Glutamatergic neuron (in vitro differentiated cells): ENCODE data around the gene ZNF613. TPM values are rescaled to one million over a fixed set of nuclear protein-coding genes. Genes with fewer than 3 reads are reported as not detected.

Experiments used
- DNase-seq: peaks from one replicate; pipeline ENCODE4 v3.0.0; 2022
- H3K27ac Mint-ChIP-seq: one replicate; pipeline ENCODE4 v1.8.0; 2020; ENCODE audit warnings: mild to moderate bottlenecking, mixed read lengths, inconsistent platforms; ENCODE audit not compliant: unreplicated experiment
- H3K27me3 Mint-ChIP-seq: one replicate; pipeline ENCODE4 v1.8.0; 2020; ENCODE audit warnings: mild to moderate bottlenecking, moderate library complexity, mixed read lengths, inconsistent platforms; ENCODE audit not compliant: unreplicated experiment
- H3K36me3 Mint-ChIP-seq: one replicate; pipeline ENCODE4 v1.8.0; 2020; ENCODE audit warnings: mild to moderate bottlenecking, mixed read lengths, inconsistent platforms; ENCODE audit not compliant: unreplicated experiment
- H3K4me1 Mint-ChIP-seq: one replicate; pipeline ENCODE4 v1.8.0; 2020; ENCODE audit warnings: mild to moderate bottlenecking, low read depth, mixed read lengths, inconsistent platforms; ENCODE audit not compliant: unreplicated experiment
- H3K4me3 Mint-ChIP-seq: one replicate; pipeline ENCODE4 v1.8.0; 2020; ENCODE audit warnings: mild to moderate bottlenecking, mixed read lengths, inconsistent platforms; ENCODE audit not compliant: unreplicated experiment
- H3K9me3 Mint-ChIP-seq: one replicate; pipeline ENCODE4 v1.8.0; 2020; ENCODE audit warnings: mild to moderate bottlenecking, moderate library complexity, mixed read lengths, inconsistent platforms; ENCODE audit not compliant: unreplicated experiment
- CTCF ChIP-seq: fragments of 200-600 bp; sonication (generic); IDR thresholded peaks from one replicate; pipeline ENCODE4 v1.5.0; 2021; ENCODE audit not compliant: partially characterized antibody, unreplicated experiment
- total RNA-seq: library from RNA; stranded (reverse); fragmentation: NEBNext Ultra II Directional; extraction: Animal tissue kit (Norgen Biotek cat#: 25700); gene quantifications from one replicate; pipeline ENCODE4 v1.2.1, GENCODE V29; 2021; ENCODE audit not compliant: unreplicated experiment

ZNF613 gene
- total RNA-seq, 1 donor from 2014 or later: 11.1 TPM

GRCh38 chr19:51983361-51983760 is 56.1 kb downstream of the ZNF613 start:
- H3K9me3 Mint-ChIP-seq: peaks cover 16% of the 10 kb centered on the region
- DNase-seq: no peak
- peaks cover 33% of the 10 kb centered on the region for H3K36me3 Mint-ChIP-seq
- H3K27ac Mint-ChIP-seq: no peak overlapping the region
- no peak overlapping the region for H3K4me3 Mint-ChIP-seq
- H3K4me1 Mint-ChIP-seq: no peaks in the 10 kb centered on the region
- no peak for TF ChIP-seq CTCF
- H3K27me3 Mint-ChIP-seq: no peaks in the 10 kb centered on the region

- no peaks in the 10 kb centered on the region for H3K27me3 Mint-ChIP-seq
- H3K4me3 Mint-ChIP-seq: peak within 1 kb of the TSS; percentile 95
- DNase-seq: peak; percentile 79
- peaks cover 17% of the 10 kb centered on the region for H3K9me3 Mint-ChIP-seq
- H3K4me1 Mint-ChIP-seq: no peaks in the 10 kb centered on the region
- no peak for TF ChIP-seq CTCF
- peaks cover 27% of the 10 kb centered on the region for H3K36me3 Mint-ChIP-seq
- H3K27ac Mint-ChIP-seq: peak within 1 kb of the TSS; percentile 82
These were observed 59.3 kb downstream of the ZNF613 start, which contains the start of gene ZNF350 for GRCh38 chr19:51986309-51987291. TSS of gene ZNF350 (minus strand) at chr19:51986840. CDS start at chr19:51974360, 12,480 bp downstream.

- Mint-ChIP-seq H3K27ac (no peak overlapping the region), H3K4me3 (no peak overlapping the region), H3K27me3 (peaks cover 4% of the 10 kb centered on the region), H3K36me3 (peaks cover 63% of the 10 kb centered on the region), H3K4me1 (no peaks in the 10 kb centered on the region), H3K9me3 (peaks cover 32% of the 10 kb centered on the region)
- no peak for DNase-seq
- TF ChIP-seq CTCF: no peak
These were observed 66.2 kb downstream of the ZNF613 start for GRCh38 chr19:51993422-51993821.

- no peak overlapping the region for H3K27ac Mint-ChIP-seq
- no peak overlapping the region for H3K4me3 Mint-ChIP-seq
- H3K36me3 Mint-ChIP-seq: peaks cover 66% of the 10 kb centered on the region
- no peak for TF ChIP-seq CTCF
- H3K4me1 Mint-ChIP-seq: no peaks in the 10 kb centered on the region
- peaks cover 31% of the 10 kb centered on the region for H3K9me3 Mint-ChIP-seq
- DNase-seq: no peak
- H3K27me3 Mint-ChIP-seq: peaks cover 4% of the 10 kb centered on the region
These were observed 66.9 kb downstream of the ZNF613 start for GRCh38 chr19:51994048-51994644.

Other genes with a start within 250 kb of the ZNF613 start
- gene SPACA6, start 234.1 kb upstream of the ZNF613 start, total RNA-seq: 27.2 TPM
- gene HAS1, start 203.5 kb upstream of the ZNF613 start, total RNA-seq: 4.4 TPM
- gene FPR1, start 175.6 kb upstream of the ZNF613 start, total RNA-seq: not detected
- gene FPR2, start 166.3 kb upstream of the ZNF613 start, total RNA-seq: not detected
- not detected for gene FPR3, start 132.3 kb upstream of the ZNF613 start, total RNA-seq
- 14.3 TPM for gene ZNF577, start 39.5 kb upstream of the ZNF613 start, total RNA-seq
- gene ZNF649, start 22.5 kb upstream of the ZNF613 start, total RNA-seq: 19.2 TPM
- 9.7 TPM for gene ZNF350, start 59.4 kb downstream of the ZNF613 start, total RNA-seq
- gene ZNF615, start 80.7 kb downstream of the ZNF613 start, total RNA-seq: 12.3 TPM
- gene ZNF614, start 100.9 kb downstream of the ZNF613 start, total RNA-seq: 7.1 TPM
- 12.8 TPM for gene ZNF432, start 121.4 kb downstream of the ZNF613 start, total RNA-seq
- gene ZNF841, start 168.3 kb downstream of the ZNF613 start, total RNA-seq: 25.4 TPM
- gene ZNF616, start 212.5 kb downstream of the ZNF613 start, total RNA-seq: 22.5 TPM
- 29.7 TPM for gene ZNF836, start 244.1 kb downstream of the ZNF613 start, total RNA-seq